Measurements from ENCODE around the gene SULF2. TPM values are rescaled to one million over a fixed set of nuclear protein-coding genes. Genes with fewer than 3 reads are reported as not detected.

SULF2 gene
- total RNA-seq, 2 experiments from 2014 or later, result 0.68 to 1.2 TPM

DNA sequence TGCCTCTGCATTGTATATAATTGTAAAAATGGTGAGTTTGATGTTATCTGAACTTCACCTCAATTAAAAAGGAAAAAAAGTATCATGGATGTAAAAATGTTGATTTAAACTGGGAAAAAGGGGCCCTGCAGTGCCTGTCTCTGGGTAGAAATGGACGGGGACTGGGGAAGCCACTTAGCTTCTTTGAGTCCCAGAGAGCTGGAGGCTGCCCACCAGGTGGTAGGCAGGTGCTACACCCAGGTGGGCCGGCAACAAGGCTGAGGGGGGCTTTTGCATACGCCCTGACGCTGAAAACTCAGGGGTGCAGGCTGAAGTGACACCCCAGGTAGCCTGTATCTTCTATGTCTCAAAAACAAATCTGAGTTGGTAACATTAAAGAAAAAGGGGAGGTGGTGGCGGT is 118.2 kb downstream of the SULF2 start:
- H3K27me3 Mint-ChIP-seq, result no peaks in the 10 kb centered on the region
- no peak overlapping the region for H3K27ac Mint-ChIP-seq
- POLR2A ChIA-PET, result no interaction called here
- H3K9me3 Mint-ChIP-seq, result no peaks in the 10 kb centered on the region
- H3K36me3 Mint-ChIP-seq, result no peaks in the 10 kb centered on the region
- DNase-seq (no peak), ATAC-seq (ENCODE audit: low read depth) (no peak)
- H3K4me1 Mint-ChIP-seq, result peaks cover 7% of the 10 kb centered on the region
- H3K4me3 Mint-ChIP-seq, result no peak overlapping the region

DNA sequence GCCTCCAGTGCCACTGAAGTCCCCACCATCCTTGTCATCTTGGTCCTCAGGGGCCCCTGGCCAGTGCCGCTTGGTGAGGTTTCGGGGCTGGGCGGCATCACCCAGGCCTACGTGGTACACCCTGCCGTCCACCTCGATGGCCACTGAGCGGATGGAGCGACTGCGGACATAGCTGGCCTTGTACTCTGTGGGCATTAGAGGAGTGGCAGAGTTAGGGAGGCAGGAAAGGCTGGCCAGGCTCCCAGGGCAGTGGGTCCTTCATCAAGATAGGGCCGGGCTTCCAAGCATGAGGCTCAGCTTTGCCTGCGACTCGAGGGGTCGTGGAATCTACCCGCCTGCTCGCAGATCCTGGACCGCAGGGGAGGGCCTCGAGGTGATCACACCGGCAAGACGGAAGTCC is 119.0 kb downstream of the SULF2 start:
- DNase-seq (no peak), ATAC-seq (ENCODE audit: low read depth) (no peak)
- Mint-ChIP-seq H3K4me3 (no peak overlapping the region), H3K4me1 (peaks cover 7% of the 10 kb centered on the region), H3K27ac (no peak overlapping the region), H3K9me3 (no peaks in the 10 kb centered on the region), H3K36me3 (no peaks in the 10 kb centered on the region), H3K27me3 (no peaks in the 10 kb centered on the region)
- POLR2A ChIA-PET, result no interaction called here

DNA sequence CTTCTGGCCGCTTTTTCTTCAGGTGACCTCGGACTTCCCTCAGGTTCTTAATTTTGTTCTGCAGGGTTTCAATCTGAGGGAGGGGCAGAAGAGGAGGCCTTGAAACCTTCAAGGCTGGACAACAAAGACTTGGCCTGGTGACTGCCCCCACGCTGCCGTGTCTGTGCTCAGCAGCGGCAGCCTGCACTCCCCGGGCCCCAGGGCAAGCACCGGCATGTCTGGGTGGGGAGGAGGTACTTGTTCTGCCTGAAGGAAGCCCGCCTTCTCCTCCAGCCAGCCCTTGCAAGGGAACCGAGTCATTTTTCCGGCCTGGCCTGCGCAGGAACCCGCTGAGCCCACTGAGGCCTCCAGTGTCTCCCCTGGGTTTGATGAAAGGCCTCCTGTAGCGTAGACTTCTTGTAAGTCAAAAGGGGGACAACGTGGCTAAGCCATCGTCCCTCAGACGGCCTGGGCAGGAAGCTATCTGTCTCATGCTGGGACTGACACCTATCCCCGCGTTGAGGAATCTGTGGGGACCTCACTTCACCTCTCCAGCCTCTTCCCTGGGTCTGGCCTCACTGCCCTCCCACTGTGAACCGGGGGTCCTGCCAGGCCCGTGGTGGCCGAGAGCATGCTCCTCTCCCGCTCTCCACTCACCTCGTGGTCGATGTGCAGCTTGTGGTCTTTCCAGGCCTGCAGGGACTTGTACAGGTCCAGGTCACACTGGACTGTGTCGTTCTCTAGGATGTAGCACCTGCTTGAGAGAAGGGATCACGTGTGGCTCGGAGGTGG is 119.9 kb downstream of the SULF2 start:
- Mint-ChIP-seq H3K9me3 (no peaks in the 10 kb centered on the region), H3K4me3 (no peak overlapping the region), H3K4me1 (peaks cover 7% of the 10 kb centered on the region), H3K27ac (no peak overlapping the region), H3K27me3 (no peaks in the 10 kb centered on the region), H3K36me3 (peaks cover 3% of the 10 kb centered on the region)
- DNase-seq (no peak), ATAC-seq (ENCODE audit: low read depth) (no peak)
- POLR2A ChIA-PET, result no interaction called here

DNA sequence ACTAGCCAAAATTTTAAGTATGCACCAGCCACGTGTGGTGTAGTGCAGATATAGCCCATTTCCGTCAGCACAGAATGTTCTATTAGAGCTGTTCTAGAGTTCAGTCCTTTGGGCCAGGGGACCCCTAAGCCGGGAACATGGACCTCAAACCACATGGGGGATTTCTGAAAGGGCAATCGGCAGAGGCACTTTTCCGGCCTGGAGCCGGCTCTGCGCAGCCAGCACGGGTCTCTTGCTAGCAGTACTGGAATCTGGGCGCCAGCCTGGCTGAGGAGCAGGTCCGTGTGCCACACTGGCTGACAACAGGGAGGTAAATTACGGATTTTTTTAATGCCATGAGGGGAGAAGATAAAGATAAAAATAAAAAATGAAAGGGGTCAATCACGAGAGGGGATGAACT is 120.5 kb downstream of the SULF2 start:
- POLR2A ChIA-PET, result no interaction called here
- Mint-ChIP-seq H3K9me3 (no peaks in the 10 kb centered on the region), H3K4me3 (no peak overlapping the region), H3K36me3 (peaks cover 3% of the 10 kb centered on the region), H3K27me3 (no peaks in the 10 kb centered on the region), H3K27ac (no peak overlapping the region), H3K4me1 (peaks cover 7% of the 10 kb centered on the region)
- ATAC-seq (ENCODE audit: low read depth), result no peak
- DNase-seq, result no peak

DNA sequence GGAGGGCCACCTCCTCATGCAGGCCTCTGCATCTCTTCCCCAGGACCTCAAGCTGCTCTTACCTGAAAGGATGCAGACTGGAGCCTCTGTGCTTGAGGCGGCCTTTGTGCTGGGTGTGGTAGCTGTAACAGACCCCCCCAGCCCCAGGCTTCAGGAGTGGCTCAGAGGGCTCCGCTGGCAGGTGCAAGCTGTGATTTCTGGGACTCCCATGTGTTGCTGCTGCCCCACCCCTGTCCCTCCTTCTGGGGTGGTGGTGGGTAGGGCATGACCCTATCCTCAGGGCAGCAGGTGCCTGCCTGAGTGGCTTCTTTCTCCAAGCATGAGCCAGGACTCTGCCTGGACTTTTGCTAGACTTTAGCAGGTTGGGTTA is 121.2 kb downstream of the SULF2 start:
- Mint-ChIP-seq H3K27ac (no peak overlapping the region), H3K36me3 (peaks cover 3% of the 10 kb centered on the region), H3K4me3 (no peak overlapping the region), H3K9me3 (no peaks in the 10 kb centered on the region), H3K4me1 (peaks cover 7% of the 10 kb centered on the region), H3K27me3 (no peaks in the 10 kb centered on the region)
- POLR2A ChIA-PET, result no interaction called here
- peak; percentile 20 for ATAC-seq (ENCODE audit: low read depth)
- DNase-seq, result no peak

DNA sequence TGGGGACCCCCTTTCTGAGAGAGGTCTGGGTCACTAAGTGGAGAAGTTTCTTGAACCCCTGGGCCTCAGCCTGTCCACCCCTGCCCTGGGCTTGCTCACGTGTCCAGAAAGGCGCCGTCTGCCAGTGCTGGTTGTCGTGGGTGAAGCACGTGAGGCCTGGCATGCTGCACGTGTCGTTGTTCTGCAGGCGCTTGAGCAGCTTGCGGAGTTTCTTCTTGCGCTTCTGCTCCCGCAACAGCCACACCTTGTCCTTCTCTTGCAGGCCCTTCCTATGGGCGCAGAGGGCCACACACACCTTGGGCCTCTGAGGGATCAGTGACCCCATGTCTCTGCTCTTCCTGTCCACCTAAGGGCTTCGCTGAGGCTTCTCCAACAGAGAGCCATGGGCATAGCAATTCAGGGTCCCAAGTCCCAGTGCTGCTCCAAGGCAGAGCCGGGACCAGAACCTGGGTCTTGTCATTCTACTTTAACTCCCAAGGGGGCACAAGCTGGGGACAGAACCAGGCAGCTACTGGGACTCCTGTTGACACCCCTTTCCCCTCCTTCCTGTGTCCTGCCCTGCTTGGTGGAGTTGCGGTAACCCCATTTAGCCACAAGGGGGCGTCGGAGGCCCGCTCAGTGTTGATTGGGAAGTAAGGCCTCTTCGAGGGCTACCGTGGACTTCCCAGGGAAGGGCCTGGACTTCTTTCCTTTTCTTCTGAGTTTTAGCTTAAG is 121.8 kb downstream of the SULF2 start:
- POLR2A ChIA-PET, result no interaction called here

DNA sequence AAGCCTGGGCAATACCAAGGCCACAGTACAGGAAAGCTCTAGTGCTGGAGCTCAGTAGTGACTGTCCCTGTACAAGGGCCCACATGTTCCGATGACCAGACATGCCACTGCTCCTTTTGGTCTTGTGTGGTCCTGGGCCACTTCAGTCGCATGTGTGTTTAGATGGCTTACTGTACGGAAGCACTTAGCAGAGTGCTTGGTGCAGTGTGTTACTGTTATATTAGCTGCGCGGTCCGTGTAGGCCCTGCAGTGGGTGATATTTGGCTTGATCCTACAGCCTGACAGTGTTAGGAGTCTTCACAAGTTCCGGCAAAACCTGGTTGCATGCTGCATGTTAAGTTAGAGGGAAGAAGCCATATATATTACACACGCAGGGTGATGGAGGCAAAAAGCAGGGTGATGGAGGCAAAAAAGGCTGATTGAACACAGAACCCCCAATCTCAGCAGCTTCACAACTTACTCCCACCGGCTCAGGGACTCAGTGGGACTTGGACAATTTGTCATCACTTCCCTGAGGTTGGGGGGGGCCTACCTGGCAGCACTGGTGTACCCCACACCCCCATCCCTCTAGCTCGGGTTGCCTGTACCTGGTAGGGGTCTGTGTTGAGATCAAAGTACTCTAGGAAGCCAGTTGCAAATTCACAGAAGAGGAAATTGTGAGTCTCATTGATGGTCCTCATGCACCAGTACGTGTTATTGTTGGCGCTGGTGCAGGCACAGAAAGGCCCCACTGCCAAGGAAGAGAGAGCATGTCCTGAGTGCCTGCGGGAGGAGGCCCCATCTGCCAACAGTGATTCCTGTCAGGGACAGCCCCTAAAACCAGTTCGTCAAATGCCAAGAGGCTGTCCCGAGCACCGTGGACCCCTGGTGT is 122.6 kb downstream of the SULF2 start:
- no peaks in the 10 kb centered on the region for H3K9me3 Mint-ChIP-seq
- POLR2A ChIA-PET, result no interaction called here
- peaks cover 6% of the 10 kb centered on the region for H3K36me3 Mint-ChIP-seq

More for the DNA sequence above, 121.8 kb downstream of the SULF2 start:
- no peak overlapping the region for H3K4me3 Mint-ChIP-seq
- H3K27ac Mint-ChIP-seq, result no peak overlapping the region
- peak; percentile 82 for DNase-seq
- ATAC-seq (ENCODE audit: low read depth), result peak; percentile 79
- no peaks in the 10 kb centered on the region for H3K9me3 Mint-ChIP-seq
- peaks cover 7% of the 10 kb centered on the region for H3K4me1 Mint-ChIP-seq
- H3K27me3 Mint-ChIP-seq, result no peaks in the 10 kb centered on the region
- peaks cover 3% of the 10 kb centered on the region for H3K36me3 Mint-ChIP-seq

DNA sequence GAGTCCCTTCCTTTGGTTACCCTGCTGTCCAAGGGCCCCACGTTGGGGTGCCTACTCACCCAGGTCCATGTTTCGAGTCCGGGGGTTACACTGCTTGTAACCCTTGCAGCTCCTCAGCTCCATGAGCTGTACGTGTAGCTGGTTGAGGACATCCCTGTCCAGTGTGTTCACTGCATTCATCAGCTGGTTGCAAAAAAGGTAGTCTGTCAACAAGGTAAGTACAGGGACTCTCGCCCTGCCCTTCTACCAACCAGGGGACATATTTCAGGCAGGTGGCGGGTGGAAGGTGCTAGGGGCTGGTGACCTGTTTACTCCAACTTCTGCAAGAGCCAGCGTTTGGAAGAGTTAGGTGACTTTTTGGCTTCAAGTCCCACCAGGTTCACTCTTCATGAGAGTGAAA is 123.6 kb downstream of the SULF2 start:
- H3K9me3 Mint-ChIP-seq, result no peaks in the 10 kb centered on the region
- H3K36me3 Mint-ChIP-seq, result peaks cover 6% of the 10 kb centered on the region
- no peak overlapping the region for H3K4me3 Mint-ChIP-seq
- no peak for DNase-seq
- peaks cover 7% of the 10 kb centered on the region for H3K4me1 Mint-ChIP-seq
- POLR2A ChIA-PET, result no interaction called here
- H3K27ac Mint-ChIP-seq, result no peak overlapping the region
- ATAC-seq (ENCODE audit: low read depth), result no peak
- no peaks in the 10 kb centered on the region for H3K27me3 Mint-ChIP-seq

More for the DNA sequence above, 122.6 kb downstream of the SULF2 start:
- H3K27me3 Mint-ChIP-seq, result no peaks in the 10 kb centered on the region
- no peak overlapping the region for H3K27ac Mint-ChIP-seq
- H3K4me3 Mint-ChIP-seq, result no peak overlapping the region
- DNase-seq (no peak), ATAC-seq (ENCODE audit: low read depth) (no peak)
- H3K4me1 Mint-ChIP-seq, result peaks cover 7% of the 10 kb centered on the region

DNA sequence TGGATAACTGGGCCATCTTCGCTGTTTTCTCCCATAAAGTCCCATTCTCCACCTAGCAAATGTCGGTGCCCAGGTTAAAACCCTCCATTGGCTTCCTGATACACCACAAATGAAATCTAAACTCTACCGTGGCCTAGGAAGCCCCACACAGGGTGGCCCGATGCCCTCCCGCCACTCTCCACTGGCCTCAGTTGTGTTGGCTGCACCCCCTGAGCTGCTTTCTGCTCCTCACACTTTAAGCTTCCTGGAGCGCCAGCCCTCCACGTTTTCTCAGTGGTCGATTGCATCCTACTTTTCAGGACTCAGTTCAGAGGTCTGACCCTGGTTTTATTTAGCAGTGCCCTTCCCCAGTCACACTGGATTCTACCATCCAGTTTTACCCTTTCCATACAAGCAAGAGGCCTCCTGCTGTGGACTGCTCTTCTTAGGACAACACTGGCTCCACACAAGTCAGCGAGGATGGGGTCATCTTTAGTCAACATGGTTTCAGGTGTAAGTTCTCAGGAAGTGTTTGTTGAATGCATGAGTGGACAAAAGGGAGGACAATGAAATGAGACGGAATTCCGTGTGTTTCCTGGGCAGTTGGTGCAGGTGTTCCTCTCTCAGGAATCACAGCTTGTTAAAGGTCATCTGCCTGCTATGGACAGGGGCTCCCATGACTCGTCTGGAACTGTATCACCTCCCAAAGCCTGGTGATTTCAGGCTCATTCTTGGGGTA is 124.1 kb downstream of the SULF2 start:
- H3K27ac Mint-ChIP-seq, result no peak overlapping the region
- no peak for DNase-seq
- POLR2A ChIA-PET, result no interaction called here

DNA sequence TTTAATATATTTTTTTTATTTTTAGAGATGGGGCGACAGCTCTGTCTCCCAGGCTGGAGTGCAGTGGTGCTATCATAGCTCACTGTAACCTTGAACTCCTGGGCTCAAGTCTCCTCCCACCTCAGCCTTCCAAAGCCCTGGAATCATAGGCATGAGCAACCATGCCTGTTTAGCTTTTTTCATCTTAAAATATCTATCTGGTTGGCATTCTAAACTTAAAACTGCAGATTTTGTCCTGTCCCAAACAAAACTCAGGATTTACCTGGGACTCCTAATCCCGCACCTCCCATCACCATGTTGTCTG is 124.7 kb downstream of the SULF2 start:
- DNase-seq (no peak), ATAC-seq (ENCODE audit: low read depth) (no peak)
- peaks cover 7% of the 10 kb centered on the region for H3K4me1 Mint-ChIP-seq
- no peaks in the 10 kb centered on the region for H3K27me3 Mint-ChIP-seq
- no peak overlapping the region for H3K4me3 Mint-ChIP-seq
- H3K27ac Mint-ChIP-seq, result no peak overlapping the region
- POLR2A ChIA-PET, result no interaction called here
- peaks cover 6% of the 10 kb centered on the region for H3K36me3 Mint-ChIP-seq
- H3K9me3 Mint-ChIP-seq, result no peaks in the 10 kb centered on the region

More for the DNA sequence above, 124.1 kb downstream of the SULF2 start:
- H3K9me3 Mint-ChIP-seq, result no peaks in the 10 kb centered on the region
- peaks cover 7% of the 10 kb centered on the region for H3K4me1 Mint-ChIP-seq
- peaks cover 6% of the 10 kb centered on the region for H3K36me3 Mint-ChIP-seq
- no peaks in the 10 kb centered on the region for H3K27me3 Mint-ChIP-seq
- ATAC-seq (ENCODE audit: low read depth), result no peak
- H3K4me3 Mint-ChIP-seq, result no peak overlapping the region

DNA sequence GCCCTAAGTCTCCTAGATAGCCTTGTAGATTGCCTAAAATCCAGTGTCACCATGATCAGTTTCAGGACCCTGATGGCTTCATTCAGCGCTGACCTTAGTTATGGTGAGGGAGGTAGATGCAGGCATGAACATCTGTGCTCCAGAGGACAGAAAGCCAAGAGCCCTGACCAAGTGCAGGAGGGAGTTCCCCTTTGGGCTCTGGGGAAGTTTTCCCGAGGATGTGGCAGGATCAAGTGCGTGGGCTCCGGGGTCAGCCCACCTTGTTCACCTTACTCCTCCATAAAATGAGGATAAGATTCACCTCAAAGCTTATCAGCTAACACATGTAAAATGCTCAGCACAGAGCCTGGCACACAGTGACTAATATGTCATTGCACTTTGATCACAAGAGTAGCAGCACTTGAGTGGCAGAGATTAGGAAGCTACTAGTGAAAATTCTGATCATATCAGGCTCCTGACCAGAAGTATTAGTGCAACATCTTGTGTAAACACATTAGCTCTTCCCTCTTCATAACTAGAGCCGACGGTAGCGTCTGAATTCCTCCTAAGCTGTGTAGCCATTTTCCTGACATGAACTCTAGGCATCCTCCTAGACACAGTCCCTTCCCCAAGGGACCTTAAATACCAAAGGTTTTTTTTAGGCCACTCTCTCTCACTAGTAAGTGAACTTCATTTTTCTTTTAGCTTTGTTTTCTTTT is 125.2 kb downstream of the SULF2 start:
- Mint-ChIP-seq H3K4me1 (peaks cover 7% of the 10 kb centered on the region), H3K27ac (peak overlapping the region; percentile 56), H3K4me3 (no peak overlapping the region), H3K9me3 (no peaks in the 10 kb centered on the region), H3K27me3 (no peaks in the 10 kb centered on the region), H3K36me3 (peaks cover 6% of the 10 kb centered on the region)
- POLR2A ChIA-PET, result no interaction called here
- ATAC-seq (ENCODE audit: low read depth) (no peak), DNase-seq (no peak)

DNA sequence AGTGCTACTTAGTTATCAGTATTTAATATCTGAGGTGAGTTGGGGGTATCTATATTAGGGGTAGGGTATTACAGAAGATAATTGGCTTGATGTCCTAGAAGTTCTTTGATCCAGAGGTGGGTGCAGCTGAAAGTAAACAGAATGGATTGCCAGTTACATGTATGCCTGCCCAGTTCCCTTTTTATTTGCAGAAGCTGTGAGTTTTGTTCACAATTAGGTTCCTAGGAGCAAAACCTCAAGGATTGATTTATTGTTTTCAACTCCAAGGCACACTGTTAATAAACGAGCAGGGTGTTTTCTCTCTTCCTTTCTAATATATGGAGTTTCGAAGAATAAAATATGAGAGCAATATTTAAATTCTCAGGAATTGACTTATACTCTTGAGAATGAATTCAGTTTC is 129.0 kb downstream of the SULF2 start:
- POLR2A ChIA-PET, result no interaction called here
- Mint-ChIP-seq H3K4me1 (no peaks in the 10 kb centered on the region), H3K9me3 (no peaks in the 10 kb centered on the region), H3K36me3 (peaks cover 22% of the 10 kb centered on the region), H3K27ac (no peak overlapping the region), H3K4me3 (no peak overlapping the region), H3K27me3 (no peaks in the 10 kb centered on the region)
- DNase-seq (no peak), ATAC-seq (ENCODE audit: low read depth) (no peak)

DNA sequence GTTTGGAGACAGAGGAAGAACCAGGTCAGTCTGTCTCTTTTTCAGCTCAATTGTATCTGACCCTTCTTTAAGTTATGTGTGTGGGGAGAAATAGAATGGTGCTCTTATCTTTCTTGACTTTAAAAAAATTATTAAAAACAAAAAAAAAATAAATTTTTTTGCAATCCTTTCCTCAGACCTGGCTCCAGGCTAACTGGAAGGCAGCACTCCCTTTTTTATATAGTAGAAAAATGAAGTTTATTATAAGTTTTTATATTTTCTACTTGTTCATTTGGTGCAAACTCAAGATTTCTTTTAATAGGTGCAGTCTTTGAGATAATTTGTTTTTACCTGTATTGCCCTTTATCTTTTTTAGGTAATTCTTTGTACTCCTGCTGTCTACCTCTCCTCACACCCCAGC is 129.6 kb downstream of the SULF2 start:
- no peaks in the 10 kb centered on the region for H3K27me3 Mint-ChIP-seq
- DNase-seq, result no peak
- H3K4me1 Mint-ChIP-seq, result no peaks in the 10 kb centered on the region
- ATAC-seq (ENCODE audit: low read depth), result no peak
- H3K4me3 Mint-ChIP-seq, result no peak overlapping the region
- no peaks in the 10 kb centered on the region for H3K9me3 Mint-ChIP-seq
- POLR2A ChIA-PET, result no interaction called here
- peaks cover 23% of the 10 kb centered on the region for H3K36me3 Mint-ChIP-seq
- no peak overlapping the region for H3K27ac Mint-ChIP-seq

Data from activated naive CD8-positive, alpha-beta T cell treated with anti-CD3 and anti-CD28 coated beads, Interleukin-2, amount 10 ng/mL, durations not matched to agents 7 days and 5 days (primary cell).